Measurements from ENCODE around the gene LAMB4.

Gene LAMB4

DNA sequence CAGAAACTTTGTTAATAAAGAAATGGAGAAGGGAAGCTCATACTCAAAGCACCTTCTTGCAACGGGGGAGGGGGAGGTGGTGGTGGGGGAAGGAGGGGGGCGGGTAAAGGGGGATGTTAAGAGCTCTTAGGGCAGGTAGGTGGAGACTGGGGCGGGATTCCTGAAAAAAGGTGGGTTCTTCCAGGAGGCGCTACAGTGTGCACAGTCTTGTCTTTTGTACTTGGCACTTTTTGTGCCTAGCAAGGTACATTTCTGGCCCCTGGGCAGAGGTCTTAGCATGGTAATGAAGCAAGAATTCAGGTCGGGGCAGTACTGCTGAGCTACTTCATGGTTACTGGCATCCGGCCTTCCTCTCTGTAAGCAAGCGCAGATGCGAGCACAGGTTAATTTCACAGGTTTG lies 15.2 kb upstream of the LAMB4 start:
- no peak for DNase-seq (ENCODE audit: low read depth)
- TF ChIP-seq MAX (IDR thresholded peaks at IDR 0.05; ENCODE audit: low read depth, low read length) (no peak), CTCF (IDR thresholded peaks at IDR 0.05; ENCODE audit: low read depth, low read length) (no peak), MYC (IDR thresholded peaks at IDR 0.05; ENCODE audit: low read depth, low read length) (no peak), POLR2A (IDR thresholded peaks at IDR 0.05; ENCODE audit: extremely low read depth, insufficient read length) (no peak)
- no peak overlapping the region for H3K4me3 ChIP-seq (ENCODE audit: low read depth, low read length)

GRCh38 chr7:108144931-108145330 lies 14.8 kb upstream of the LAMB4 start:
- TF ChIP-seq CTCF (IDR thresholded peaks at IDR 0.05; ENCODE audit: low read depth, low read length) (no peak), MYC (IDR thresholded peaks at IDR 0.05; ENCODE audit: low read depth, low read length) (no peak), POLR2A (IDR thresholded peaks at IDR 0.05; ENCODE audit: extremely low read depth, insufficient read length) (no peak), MAX (IDR thresholded peaks at IDR 0.05; ENCODE audit: low read depth, low read length) (no peak)
- DNase-seq (ENCODE audit: low read depth), result no peak
- H3K4me3 ChIP-seq (ENCODE audit: low read depth, low read length), result no peak overlapping the region

DNA sequence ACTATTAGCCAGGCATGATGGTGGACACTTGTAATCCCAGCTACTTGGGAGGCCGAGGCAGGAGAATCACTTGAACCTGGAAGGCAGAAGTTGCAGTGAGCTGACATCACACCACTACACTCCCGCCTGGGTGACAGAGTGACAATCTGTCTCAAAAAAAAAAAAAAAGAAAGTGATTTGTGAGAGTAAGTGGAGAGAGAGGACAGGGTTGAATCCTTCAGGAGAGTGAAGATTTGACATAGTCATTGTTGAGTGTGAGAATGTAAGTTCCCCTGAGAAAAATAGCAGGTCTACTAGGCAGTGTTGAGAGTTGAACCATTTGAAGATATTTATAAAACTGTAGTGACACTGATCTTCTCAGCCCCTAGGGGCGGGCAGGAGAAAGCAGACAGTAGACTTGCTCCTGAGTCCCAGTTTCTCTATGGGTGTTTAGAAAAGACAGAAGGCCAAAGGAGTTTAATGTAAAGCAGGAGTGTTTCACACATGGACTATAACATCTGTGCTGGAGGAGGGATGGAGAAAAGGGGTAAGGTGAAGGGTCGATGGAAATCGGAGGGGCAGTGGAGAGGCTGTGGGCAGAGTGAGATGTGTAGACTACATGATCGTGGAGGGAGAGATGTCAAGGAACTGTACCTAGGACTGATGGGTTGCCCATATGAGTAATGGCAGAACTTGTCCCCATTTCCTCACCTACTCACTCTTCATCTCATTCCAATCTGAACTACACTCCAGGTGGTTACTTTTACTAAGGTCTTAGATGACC lies 13.7 kb upstream of the LAMB4 start:
- TF ChIP-seq MAX (IDR thresholded peaks at IDR 0.05; ENCODE audit: low read depth, low read length) (no peak), MYC (IDR thresholded peaks at IDR 0.05; ENCODE audit: low read depth, low read length) (no peak), POLR2A (IDR thresholded peaks at IDR 0.05; ENCODE audit: extremely low read depth, insufficient read length) (no peak)
- no peak for DNase-seq (ENCODE audit: low read depth)
- H3K4me3 ChIP-seq (ENCODE audit: low read depth, low read length), result no peak overlapping the region

DNA sequence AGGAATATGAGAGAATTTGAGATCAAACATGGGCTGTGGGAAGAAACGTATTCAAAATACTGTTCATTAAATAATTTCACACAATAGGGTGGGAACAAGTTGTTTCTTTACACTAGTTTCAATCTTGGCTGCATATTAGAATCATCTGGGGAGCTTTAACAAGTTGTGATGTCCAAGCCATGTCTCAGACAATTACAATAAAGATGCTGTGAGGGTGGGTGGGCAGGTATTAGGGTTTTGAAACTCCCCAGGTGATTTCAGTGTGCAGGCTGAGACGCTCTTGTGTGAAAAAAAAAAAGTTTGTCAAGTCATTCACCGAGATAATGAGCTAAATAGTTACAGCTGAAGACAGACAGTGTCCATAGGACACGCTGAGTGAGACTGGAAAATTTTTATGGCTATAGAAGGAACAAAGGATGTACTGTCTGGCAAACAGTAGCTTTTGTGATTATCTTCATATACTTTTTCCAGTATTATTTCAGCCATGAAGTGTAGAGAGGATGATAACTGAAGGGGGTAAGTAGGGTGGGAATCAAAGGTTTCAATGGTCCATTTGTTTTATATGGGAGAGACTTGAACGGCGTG lies 12.6 kb upstream of the LAMB4 start:
- no peak for TF ChIP-seq CTCF (IDR thresholded peaks at IDR 0.05; ENCODE audit: low read depth, low read length)
- no peak overlapping the region for H3K4me3 ChIP-seq (ENCODE audit: low read depth, low read length)
- DNase-seq (ENCODE audit: low read depth), result no peak

GRCh38 chr7:108142180-108142579 lies 12.0 kb upstream of the LAMB4 start:
- no peak for DNase-seq (ENCODE audit: low read depth)
- TF ChIP-seq CTCF (IDR thresholded peaks at IDR 0.05; ENCODE audit: low read depth, low read length) (no peak), MYC (IDR thresholded peaks at IDR 0.05; ENCODE audit: low read depth, low read length) (no peak), POLR2A (IDR thresholded peaks at IDR 0.05; ENCODE audit: extremely low read depth, insufficient read length) (no peak), MAX (IDR thresholded peaks at IDR 0.05; ENCODE audit: low read depth, low read length) (no peak)
- H3K4me3 ChIP-seq (ENCODE audit: low read depth, low read length), result no peak overlapping the region

DNA sequence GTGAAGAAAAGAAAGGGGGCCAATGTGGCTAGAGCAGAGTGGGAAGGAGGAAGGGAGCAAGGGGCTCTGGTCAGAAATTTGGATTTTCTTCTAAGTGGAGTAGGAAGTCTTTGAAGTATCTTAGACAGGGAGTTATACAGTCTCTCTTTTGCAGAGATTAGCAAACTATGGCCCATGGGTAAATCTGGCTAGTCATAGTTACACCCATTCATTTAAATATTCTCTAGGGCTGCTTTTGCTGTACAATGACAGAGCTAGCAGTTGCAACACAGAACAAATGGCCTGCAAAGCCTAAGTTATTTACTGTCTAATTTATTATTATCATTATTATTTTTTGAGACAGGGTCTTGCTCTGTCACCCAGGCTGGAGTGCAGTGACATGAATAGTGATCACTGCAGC lies 10.5 kb upstream of the LAMB4 start:
- no peak for DNase-seq (ENCODE audit: low read depth)
- TF ChIP-seq MAX (IDR thresholded peaks at IDR 0.05; ENCODE audit: low read depth, low read length) (no peak), MYC (IDR thresholded peaks at IDR 0.05; ENCODE audit: low read depth, low read length) (no peak), CTCF (IDR thresholded peaks at IDR 0.05; ENCODE audit: low read depth, low read length) (no peak), POLR2A (IDR thresholded peaks at IDR 0.05; ENCODE audit: extremely low read depth, insufficient read length) (no peak)
- no peak overlapping the region for H3K4me3 ChIP-seq (ENCODE audit: low read depth, low read length)

Measured in NB4 (cell line).